Measurements from ENCODE around the gene BRCC3. TPM values are rescaled to one million over a fixed set of nuclear protein-coding genes. Genes with fewer than 3 reads are reported as not detected.

BRCC3 gene
- total and polyA plus RNA-seq, 2 of the 13 experiments (the other 11 are each of a cell fraction or from before 2014, with no cell fraction given): 19.8 to 24.3 TPM

DNA sequence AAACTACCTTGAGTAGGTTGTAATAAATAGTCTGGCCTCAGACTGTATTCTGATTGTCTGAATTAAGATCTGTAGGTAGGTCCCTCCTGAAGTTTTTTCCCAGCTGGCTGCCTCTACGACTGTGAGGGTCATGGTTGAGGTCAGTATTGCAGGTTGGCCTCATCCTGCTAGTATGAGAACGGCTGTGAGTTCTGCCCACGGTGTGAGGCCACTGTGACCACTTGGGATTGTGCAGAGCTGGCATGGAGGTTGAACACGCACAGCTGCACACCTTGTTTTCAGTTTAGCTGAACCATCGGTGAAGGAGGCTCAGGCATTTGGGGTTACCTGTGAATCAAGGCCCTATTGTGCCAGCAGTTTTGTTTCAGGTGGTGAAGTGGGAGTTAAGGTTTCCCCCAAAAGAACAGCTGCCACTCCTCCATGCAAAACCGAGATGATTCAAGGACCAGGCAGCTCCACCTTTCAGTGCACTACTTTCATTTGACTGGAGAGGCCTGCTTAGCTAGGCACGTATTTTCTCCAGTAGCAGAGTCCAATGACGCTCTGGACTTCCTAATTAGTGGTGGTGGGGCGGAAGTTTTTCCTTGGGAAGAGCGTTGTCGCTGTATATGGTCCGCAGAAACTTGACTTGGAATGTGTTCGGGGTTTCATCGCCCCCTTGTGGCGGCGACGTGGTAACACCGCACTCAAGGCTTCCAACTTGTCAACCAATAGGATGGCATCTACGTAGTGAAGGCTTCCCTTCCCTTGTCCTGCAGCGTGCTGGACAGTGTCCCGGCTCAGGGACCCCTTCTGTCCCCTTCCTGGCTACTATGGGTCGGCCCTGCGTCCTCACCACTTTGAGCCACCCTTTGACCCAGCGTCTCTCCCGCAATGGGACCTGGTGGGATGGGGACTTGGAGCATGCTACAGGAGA, 14.2 kb upstream of the BRCC3 start (continued):
- TF ChIP-seq, protein P1, sequence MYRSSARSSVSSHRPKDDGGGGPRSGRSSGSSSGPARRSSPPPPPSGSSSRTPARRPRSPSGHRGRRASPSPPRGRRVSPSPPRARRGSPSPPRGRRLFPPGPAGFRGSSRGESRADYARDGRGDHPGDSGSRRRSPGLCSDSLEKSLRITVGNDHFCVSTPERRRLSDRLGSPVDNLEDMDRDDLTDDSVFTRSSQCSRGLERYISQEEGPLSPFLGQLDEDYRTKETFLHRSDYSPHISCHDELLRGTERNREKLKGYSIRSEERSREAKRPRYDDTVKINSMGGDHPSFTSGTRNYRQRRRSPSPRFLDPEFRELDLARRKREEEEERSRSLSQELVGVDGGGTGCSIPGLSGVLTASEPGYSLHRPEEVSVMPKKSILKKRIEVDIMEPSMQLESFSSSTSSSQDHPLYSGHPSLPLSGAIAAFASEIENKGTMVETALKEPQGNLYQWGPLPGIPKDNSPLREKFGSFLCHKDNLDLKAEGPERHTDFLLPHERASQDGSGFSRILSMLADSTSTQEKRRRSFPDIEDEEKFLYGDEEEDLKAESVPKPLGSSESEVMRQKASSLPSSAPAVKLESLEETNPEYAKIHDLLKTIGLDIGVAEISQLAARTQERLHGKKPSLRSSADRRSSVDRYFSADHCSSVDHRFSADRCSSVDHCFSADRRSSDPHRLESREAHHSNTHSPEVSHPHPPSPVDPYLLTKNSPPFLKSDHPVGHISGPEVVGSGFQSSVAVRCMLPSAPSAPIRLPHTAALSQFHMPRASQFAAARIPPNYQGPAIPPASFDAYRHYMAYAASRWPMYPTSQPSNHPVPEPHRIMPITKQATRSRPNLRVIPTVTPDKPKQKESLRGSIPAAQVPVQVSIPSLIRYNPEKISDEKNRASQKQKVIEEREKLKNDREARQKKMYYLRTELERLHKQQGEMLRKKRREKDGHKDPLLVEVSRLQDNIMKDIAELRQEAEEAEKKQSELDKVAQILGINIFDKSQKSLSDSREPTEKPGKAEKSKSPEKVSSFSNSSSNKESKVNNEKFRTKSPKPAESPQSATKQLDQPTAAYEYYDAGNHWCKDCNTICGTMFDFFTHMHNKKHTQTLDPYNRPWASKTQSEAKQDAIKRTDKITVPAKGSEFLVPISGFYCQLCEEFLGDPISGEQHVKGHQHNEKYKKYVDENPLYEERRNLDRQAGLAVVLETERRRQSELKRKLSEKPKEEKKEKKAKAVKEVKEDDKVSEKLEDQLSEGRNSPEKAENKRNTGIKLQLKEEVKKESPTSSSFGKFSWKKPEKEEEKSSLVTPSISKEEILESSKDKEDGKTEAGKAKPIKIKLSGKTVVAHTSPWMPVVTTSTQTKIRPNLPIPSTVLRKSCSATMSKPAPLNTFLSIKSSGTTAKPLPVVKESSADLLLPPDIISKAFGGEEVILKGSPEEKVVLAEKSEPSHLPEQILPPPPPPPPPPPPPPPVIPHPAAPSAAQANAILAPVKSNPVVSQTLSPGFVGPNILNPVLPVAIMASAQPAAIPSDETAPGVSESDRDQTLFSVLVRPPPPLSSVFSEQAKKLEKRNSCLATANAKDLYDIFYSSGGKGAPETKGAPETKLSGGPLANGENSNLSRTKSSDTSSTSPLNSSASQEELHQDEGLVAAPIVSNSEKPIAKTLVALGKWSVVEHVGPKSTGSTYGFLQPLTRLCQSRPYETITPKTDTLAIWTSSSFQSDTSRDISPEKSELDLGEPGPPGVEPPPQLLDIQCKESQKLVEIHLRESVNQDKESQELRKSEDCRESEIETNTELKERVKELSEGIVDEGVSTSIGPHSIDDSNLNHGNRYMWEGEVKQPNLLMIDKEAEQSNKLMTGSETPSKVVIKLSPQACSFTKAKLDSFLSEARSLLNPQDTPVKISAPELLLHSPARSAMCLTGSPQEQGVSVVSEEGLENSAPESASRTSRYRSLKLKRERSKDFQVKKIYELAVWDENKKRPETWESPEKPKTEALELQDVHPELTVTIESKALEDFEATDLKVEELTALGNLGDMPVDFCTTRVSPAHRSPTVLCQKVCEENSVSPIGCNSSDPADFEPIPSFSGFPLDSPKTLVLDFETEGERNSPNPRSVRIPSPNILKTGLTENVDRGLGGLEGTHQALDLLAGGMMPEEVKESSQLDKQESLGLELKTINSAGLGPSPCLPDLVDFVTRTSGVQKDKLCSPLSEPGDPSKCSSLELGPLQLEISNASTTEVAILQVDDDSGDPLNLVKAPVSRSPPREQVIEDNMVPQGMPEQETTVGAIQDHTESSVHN (CRISPR knock-in tag; IDR thresholded peaks at IDR 0.05): no peak
- TF ChIP-seq, protein P2, sequence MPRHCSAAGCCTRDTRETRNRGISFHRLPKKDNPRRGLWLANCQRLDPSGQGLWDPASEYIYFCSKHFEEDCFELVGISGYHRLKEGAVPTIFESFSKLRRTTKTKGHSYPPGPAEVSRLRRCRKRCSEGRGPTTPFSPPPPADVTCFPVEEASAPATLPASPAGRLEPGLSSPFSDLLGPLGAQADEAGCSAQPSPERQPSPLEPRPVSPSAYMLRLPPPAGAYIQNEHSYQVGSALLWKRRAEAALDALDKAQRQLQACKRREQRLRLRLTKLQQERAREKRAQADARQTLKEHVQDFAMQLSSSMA (CRISPR knock-in tag; IDR thresholded peaks at IDR 0.05): no peak
- TF ChIP-seq, protein P3, sequence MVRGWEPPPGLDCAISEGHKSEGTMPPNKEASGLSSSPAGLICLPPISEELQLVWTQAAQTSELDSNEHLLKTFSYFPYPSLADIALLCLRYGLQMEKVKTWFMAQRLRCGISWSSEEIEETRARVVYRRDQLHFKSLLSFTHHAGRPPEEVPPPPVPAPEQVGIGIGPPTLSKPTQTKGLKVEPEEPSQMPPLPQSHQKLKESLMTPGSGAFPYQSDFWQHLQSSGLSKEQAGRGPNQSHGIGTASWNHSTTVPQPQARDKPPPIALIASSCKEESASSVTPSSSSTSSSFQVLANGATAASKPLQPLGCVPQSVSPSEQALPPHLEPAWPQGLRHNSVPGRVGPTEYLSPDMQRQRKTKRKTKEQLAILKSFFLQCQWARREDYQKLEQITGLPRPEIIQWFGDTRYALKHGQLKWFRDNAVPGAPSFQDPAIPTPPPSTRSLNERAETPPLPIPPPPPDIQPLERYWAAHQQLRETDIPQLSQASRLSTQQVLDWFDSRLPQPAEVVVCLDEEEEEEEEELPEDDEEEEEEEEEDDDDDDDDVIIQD (CRISPR knock-in tag; IDR thresholded peaks at IDR 0.05; ENCODE audit: low read depth): 0 out of 2 replicates have a peak, but pooled peaks have one; percentile 11
- TF ChIP-seq KDM2A (CRISPR knock-in tag; IDR thresholded peaks at IDR 0.05; ENCODE audit: borderline replicate concordance, low read depth) (peak; percentile 70), ATF7-NPFF (CRISPR knock-in tag; IDR thresholded peaks at IDR 0.05; ENCODE audit: low read depth) (no peak), PHF20 (CRISPR knock-in tag; IDR thresholded peaks at IDR 0.05) (0 out of 2 replicates have a peak, but pooled peaks have one; percentile 14), RAD21 (CRISPR knock-in tag; IDR thresholded peaks at IDR 0.05) (peak; percentile 58; the same call in 1 of the 2 replicates), NFYC (CRISPR knock-in tag; IDR thresholded peaks at IDR 0.05) (peak; percentile 41; the same call in 1 of the 2 replicates), ZNF367 (CRISPR knock-in tag; IDR thresholded peaks at IDR 0.05; ENCODE audit: borderline replicate concordance) (no peak), NR2F2 (IDR thresholded peaks at IDR 0.05; ENCODE audit: borderline replicate concordance, low read depth) (no peak), TSC22D2 (CRISPR knock-in tag; IDR thresholded peaks at IDR 0.05; ENCODE audit: borderline replicate concordance) (0 out of 2 replicates have a peak, but pooled peaks have one; percentile 24), HMG20B (CRISPR knock-in tag; conservative IDR thresholded peaks at IDR 0.05) (no peak), ZFX (CRISPR knock-in tag; IDR thresholded peaks at IDR 0.05; ENCODE audit: low read depth) (peak; percentile 37; the same call in 1 of the 2 replicates)
- TF ChIP-seq, protein P4, sequence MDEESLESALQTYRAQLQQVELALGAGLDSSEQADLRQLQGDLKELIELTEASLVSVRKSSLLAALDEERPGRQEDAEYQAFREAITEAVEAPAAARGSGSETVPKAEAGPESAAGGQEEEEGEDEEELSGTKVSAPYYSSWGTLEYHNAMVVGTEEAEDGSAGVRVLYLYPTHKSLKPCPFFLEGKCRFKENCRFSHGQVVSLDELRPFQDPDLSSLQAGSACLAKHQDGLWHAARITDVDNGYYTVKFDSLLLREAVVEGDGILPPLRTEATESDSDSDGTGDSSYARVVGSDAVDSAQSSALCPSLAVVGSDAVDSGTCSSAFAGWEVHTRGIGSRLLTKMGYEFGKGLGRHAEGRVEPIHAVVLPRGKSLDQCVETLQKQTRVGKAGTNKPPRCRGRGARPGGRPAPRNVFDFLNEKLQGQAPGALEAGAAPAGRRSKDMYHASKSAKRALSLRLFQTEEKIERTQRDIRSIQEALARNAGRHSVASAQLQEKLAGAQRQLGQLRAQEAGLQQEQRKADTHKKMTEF (CRISPR knock-in tag; IDR thresholded peaks at IDR 0.05): peak; percentile 30; the same call in 1 of the 2 replicates

Data from HepG2 (cell line).